DMS153 treated with DMSO at 0.1 percent for 48 hours (cell line): ENCODE measurements around the gene C4A.
"Not testable (repeated sequence)": the region's sequence is repeated elsewhere in the genome, so short reads cannot be mapped to it uniquely, and the experiment has no call there.

ENCODE experiments used
- DNase-seq: peaks from one replicate; lab custom pipeline; 2025; ENCODE audit not compliant: unreplicated experiment; lab: John Stamatoyannopoulos, UW

Gene C4A

DNA sequence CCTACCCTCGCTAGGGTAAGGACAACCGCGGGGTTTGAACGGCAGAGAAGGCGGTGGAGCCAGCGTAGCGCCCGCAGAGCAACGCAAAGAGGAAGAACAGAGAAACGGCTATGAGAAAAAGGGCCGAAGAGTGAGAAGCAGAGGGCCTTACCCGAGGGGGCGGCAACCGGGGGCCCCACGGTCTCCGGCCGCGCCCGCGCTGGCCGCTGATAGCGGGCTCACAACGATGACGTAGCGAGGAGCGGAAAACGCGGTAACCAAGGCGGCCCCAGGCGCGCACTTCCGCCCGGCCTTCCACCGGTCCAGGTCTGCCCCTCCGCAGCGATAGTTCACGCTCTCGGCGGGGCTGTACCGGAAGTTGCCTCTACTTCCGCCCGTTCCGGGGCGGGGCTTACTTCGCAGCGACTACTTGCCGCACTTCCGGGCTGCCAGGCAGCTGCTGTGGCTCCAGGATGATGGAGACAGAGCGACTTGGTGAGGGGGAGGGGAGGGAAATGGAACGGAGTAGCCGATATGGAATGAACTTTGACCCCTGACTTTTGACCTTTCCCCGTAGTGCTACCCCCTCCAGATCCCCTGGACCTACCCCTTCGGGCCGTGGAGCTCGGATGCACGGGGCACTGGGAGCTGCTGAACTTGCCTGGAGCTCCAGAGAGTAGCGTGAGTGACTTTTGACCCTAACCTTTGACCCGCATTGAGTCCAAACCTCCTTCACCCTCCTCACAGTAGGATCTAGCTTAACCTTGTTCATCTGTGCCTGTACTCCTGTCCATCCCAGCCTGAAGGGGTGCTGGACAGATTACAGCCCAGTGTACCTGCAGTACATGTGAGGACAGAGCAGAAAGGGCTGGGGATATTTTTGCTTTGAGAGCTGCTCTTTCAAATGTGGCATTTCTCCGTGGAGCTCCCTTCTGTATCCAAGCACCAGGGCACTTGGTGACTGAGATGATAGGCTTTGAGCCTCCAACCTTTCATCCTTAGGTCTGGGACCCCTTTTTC lies 22.8 kb upstream of the C4A start, which contains the start of the genes NELFE and SKIC2:
TSS of gene NELFE (minus strand) at position 231 of the 999 bp plus-strand sequence. CDS start 525 bp downstream, outside the sequence.
TSS of gene SKIC2 (plus strand) at position 435 of the 999 bp plus-strand sequence. CDS start at position 453, 18 bp downstream.
- DNase-seq: peak; percentile 87

DNA sequence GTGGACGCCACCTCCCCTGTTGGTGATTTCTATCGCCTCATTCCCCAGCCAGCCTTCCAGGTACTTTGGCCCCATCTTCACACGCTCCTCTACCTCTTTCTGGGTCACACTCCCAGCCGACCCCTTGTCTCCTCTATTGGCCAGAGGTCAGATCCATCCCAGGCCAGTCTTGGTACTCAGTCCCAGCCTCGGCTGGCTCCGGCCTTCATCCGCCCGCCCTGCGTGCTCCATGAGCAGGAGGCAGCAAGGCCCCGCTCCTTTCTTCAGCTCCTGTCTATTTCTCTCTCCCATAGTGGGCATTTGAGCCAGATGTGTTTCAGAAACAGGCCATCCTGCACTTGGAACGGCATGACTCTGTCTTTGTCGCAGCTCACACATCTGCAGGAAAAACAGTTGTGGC lies 20.2 kb upstream of the C4A start:
- no peak for DNase-seq

DNA sequence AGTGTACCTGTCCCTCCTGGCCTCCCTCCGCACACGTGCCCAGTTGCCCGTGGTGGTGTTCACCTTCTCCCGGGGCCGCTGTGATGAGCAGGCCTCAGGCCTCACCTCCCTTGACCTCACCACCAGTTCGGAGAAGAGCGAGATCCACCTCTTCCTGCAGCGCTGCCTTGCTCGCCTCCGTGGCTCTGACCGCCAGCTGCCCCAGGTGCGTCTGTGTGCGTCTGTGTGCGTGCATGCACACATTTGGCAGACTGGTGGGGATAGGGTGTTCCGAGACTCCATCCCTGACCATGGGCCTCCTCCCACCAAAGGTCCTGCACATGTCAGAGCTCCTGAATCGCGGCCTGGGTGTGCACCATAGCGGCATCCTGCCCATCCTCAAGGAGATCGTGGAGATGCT lies 17.9 kb upstream of the C4A start:
- DNase-seq: no peak

DNA sequence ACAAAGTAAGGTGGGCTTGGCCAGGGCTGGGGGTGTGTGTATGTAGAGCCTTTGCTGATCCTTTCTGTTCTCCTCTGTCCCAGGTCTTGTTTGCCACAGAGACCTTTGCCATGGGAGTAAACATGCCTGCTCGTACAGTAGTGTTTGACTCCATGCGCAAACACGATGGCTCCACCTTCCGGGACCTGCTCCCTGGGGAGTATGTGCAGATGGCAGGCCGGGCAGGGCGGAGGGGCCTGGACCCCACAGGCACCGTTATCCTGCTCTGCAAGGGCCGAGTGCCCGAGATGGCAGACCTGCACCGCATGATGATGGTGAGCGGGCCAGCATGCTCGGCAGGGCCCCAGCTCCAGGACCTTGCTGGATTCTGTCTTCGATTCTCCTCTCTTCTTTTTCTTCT lies 16.2 kb upstream of the C4A start:
- DNase-seq: no peak

DNA sequence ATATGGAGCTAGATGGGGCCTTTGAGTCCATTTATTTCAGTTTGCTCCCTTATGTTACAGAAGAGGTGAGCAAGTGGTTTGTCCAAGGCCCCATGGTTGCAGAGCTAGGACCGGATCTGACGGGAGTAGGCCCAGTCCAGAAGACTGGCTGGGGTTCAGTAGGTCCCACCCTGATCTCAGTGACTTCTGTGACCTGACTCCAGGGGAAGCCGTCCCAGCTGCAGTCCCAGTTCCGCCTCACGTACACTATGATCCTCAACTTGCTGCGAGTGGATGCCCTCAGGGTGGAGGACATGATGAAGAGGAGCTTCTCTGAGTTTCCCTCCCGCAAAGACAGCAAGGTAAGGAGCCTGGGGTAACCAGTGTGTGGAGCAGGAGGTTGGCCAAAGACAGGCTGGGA lies 15.4 kb upstream of the C4A start:
- DNase-seq: no peak

DNA sequence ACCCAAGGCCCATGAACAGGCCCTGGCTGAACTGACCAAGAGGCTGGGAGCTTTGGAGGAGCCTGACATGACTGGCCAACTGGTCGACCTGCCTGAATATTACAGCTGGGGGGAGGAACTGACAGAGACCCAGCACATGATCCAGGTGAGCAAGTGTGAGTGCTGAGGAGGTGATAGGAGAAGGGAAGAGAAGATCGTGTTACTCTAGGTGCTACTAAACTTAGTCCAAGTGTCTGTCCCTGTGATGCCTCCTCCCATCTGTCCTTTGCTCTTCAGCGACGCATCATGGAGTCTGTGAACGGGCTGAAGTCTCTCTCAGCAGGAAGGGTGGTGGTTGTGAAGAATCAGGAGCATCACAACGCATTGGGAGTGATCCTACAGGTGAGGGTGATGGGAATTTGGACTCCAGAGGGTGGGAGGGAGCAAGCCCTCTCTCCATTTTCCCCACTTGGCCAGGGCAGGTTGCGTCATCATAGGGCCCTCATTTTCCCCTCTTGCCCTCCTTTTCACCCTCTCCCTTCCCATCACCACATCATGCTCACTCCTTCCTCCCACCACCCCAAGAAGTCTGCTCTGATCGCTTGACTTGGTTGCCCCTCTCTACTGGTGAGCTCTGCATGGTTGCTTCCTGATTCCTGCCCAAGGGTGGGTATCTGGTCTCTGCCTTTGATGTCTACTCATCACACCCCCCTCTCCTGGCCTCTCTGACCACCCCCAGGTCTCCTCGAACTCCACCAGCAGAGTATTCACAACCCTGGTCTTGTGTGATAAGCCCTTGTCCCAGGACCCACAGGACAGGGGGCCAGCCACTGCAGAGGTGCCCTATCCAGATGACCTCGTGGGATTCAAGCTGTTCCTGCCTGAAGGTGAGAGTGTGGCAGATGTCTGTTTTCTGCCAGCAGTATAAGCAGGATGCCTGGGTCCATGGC lies 14.6 kb upstream of the C4A start:
- no peak for DNase-seq

DNA sequence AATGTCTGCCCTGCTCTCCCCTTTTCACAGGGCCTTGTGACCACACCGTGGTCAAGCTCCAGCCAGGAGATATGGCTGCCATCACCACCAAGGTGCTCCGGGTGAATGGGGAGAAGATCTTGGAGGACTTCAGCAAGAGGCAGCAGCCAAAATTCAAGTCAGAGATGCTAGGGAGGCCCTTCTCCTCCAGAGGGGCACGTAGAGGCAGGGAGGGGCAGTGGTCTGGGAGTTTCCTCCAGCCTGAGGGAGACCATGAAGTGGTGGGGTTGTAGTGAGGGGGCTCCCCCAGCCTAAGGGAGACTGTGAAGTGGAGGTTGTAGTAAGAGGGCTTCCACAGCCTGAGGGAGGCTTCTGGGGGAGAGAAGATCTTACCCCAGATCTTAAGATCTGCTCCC lies 13.9 kb upstream of the C4A start:
- no peak for DNase-seq

DNA sequence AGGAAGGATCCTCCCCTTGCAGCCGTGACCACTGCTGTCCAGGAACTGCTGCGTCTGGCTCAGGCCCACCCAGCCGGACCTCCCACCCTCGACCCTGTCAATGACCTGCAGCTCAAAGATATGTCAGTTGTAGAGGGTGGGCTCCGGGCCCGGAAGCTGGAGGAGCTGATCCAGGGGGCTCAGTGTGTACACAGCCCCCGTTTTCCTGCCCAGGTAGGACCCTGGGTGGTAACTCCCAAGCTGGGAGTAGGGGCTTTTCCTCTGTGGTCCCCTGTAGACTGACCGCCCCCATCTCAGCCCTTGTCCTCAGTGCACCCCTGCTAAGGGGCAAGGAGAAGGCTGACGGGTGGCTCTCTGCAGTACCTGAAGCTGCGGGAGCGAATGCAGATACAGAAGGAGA lies 13.5 kb upstream of the C4A start:
- DNase-seq: no peak

DNA sequence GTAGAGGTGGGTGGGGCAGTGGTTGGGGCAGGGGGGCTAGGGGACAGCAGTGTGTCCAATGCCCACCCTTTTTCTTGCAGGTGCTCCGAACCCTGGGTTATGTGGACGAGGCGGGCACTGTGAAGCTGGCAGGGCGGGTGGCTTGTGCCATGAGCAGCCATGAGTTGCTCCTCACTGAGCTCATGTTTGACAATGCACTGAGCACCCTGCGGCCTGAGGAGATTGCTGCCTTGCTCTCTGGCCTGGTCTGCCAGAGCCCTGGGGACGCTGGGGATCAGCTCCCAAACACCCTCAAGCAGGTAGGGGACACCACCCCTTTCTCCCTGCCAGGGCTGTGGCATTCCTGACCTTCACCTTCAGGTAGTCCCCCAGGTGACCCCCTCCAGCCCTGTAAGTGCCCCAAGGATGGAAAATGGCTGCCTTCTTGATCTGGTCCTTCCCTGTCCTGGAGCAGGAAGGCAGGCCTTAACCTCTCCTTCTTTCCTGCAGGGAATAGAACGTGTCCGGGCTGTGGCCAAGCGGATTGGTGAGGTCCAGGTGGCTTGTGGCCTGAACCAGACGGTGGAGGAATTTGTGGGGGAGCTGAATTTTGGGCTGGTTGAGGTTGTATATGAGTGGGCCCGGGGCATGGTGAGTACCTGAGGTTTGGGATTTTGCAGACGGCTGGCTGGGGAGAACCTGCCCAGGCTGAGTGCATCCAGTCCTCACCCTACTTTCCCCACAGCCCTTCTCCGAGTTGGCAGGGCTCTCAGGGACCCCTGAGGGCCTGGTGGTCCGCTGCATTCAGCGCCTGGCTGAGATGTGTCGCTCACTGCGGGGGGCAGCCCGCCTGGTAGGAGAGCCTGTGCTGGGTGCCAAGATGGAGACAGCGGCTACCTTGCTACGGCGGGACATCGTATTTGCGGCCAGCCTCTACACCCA lies 12.8 kb upstream of the C4A start:
- DNase-seq: no peak

DNA sequence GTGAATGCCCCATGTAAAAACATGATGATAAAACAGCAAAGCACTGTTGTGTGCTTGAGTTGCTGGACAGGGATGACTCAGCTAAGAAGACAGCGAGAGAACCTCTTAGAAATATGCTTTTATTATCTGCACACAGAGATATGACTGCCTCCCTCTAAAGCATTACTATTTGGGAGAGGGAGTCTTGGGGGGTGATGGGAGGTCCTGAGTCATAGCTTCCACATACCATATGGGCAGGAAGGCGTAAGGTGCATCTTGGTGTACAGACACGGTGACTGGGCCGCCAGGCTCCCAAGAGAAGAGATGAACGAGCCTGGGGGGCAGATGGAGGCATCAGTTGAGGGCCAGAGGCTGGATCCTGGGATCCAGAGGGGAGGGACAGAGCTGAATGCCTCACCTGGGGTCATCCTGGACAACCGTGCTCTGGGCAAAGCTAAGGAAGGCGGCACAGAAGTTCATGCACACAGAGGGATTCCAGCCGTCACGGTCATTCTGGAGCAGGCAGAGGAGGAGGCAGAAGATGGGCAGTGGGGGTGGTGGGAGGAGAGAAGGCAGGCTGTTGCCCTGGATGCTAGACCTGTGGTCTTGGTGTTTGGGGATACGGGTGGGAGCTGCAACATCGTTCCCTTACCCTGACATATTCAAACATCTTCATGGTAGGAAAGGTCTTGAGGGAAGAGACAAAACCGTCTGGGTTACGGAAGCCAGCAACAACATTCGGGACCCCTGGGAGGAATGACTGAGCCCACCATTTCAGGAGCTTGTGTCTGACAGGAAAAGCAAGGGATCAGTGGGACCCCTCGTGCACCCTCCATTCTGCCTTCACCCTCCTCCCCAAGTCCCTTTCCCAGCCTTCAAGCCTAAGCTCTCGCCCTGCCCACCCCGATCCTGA lies 11.9 kb upstream of the C4A start:
- no peak for DNase-seq

DNA sequence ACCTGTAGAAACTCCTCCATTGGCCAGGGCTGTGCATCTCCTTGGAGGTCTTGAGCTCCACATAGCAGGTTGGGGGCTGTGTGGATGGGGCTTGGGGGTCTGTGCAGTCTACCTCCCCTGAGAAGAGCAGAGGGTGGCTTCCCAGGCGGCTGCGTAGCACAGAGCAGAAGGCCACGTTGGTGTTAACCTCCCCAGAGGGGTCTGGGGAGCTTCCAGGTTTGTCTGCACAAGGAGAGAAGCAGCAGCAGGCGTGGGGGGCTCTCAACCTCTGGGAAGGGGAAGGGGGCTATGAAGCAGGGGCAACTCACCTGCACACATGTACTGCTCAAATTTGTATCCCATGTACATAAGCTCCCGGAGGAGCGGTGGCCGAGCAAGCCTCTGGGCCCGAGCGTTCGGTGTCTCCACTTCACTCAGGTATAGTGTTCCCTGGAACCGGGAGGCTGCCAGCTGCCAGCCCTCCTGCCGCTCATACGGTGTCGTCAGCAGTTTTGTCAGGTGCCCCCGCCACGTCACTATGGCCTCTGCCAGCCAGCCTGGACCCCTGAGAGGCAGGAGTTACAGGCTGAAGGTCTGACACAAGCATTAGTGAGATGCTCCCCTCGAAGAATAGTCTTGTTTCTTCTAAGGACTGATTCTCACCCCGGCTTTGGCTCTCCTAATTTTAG lies 11.1 kb upstream of the C4A start:
- DNase-seq: no peak

DNA sequence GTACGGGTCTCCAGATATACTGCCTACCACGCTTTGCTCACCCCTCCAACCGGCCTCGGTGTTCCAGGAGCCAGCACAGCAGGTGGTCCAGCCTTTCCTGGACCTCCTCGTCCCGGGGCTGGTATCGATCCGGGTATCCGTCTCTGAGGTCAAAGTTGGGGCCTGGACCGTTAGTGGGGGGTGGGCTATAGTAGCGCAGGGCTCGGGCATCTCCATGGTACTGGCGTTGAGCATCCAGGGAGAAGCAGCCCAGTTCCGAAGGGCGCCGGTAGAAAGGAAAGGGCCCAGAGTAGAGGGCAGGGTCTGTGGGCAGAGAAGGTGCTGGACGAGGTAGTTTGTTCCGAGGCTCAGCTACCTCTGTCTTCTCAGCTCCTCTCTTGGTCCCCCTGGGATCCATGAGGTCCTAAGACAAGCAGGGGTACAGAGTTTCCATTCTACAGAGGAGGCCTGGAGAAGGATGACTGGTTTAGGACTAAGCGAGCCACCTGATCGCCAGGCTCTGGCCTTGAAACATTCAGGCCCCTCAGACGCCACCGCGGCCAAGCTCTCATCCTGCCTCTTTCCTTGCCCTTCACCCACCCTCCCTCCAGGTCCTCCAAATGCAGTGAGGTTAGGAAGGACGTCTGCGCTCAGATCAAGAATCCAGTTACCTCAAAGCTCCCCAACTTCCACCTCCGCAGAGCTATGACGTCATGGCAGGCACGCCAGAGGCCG lies 10.4 kb upstream of the C4A start:
- DNase-seq: no peak

DNA sequence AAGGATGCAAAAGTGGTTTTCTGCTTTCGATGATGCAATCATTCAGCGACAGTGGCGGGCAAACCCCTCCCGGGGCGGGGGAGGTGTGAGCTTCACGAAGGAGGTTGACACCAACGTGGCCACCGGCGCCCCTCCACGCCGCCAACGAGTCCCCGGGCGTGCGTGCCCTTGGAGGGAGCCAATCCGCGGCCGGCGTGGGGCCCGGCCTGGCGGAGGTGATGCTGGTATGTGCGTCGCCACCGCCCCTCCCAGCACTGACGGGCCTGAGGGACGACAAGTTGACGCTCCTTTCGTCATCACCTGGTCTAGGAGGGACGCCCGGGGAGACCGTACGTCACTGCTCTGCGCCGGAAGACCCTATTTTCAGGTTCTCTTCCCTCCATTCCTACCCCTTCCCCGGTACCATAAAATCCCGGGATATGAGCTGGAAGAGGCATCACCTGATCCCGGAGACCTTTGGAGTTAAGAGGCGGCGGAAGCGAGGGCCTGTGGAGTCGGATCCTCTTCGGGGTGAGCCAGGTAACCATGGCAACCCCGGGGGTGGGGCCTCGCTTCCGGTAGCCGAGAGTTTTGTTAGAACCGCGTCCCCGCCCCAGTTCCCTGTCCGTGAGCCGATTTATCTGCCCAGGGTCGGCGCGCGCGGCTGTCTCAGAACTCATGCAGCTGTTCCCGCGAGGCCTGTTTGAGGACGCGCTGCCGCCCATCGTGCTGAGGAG lies 9.7 kb upstream of the C4A start, which contains the start of gene DXO:
TSS of gene DXO (minus strand) at position 146 of the 716 bp plus-strand sequence. CDS start 463 bp downstream, outside the sequence.
- DNase-seq: peak; percentile 95

DNA sequence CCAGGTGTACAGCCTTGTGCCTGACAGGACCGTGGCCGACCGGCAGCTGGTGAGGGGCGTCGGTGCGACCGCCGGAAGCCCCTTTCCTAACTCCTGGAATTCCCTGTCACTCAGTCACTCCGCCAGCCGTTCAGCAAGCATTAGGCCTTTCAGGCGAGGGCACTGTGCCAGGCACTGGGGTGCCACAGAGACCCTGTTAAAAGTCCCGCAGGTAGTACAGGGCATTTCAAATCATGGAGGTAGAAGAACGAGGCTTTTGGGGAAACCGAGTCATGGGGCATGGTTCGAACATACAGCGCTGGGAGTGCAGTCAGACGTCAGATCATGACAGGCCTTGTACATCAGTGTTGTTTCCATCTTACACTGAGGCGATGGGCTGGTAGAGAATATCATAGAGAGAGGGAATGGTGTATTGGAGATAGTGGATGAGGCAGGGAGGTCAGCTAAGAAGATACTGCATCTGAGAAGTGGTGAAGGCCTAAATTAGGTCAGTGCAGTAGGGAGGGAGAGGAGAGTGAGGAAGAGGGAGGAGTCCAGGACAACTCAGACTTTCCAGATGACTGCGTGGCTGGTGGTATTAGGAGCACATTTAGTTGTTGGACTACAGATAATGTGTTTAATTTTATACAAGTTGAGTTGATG lies 9.0 kb upstream of the C4A start:
- DNase-seq: no peak

DNA sequence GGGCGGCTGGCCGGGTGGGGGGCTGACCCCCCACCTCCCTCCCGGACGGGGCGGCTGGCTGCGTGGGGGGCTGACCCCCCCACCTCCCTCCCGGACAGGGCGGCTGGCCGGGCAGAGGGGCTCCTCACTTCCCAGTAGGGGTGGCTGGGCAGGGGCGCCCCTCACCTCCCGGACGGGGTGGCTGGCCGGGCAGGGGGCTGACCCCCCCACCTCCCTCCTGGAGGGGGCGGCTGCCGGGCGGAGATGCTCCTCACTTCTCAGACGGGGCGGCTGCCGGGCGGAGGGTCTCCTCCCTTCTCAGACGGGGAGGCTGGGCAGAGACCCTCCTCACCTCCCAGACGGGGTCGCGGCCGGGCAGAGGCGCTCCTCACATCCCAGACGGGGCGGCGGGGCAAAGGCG lies 5.8 kb upstream of the C4A start:
- DNase-seq: not testable (repeated sequence)

DNA sequence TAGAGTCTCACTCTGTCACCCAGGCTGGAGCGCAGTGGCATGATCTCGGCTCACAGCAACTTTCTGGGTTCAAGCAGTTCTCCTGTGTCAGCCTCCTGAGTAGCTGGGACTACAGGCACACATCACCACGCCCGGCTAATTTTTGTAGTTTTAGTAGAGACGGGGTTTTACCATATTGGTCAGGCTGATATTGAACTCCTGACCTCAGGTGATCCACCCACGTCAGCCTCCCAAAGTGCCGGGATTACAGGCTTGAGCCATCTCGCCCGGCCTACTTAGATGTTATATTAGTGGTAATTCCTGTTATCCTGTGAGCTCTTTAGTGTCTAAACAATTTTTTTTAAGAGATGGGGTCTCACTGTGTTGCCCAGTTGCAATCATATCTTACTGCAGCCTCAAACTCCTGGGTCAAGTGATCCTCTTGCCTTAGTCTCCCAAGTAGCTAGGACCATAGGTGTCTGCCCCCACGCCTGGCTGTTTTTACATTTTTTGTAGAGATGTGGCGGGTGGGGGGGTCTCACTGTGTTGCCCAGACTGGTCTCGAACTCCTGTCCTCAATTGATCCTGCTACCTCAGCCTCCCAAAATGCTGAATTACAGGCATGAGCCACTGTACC lies 3.9 kb upstream of the C4A start:
- no peak for DNase-seq

DNA sequence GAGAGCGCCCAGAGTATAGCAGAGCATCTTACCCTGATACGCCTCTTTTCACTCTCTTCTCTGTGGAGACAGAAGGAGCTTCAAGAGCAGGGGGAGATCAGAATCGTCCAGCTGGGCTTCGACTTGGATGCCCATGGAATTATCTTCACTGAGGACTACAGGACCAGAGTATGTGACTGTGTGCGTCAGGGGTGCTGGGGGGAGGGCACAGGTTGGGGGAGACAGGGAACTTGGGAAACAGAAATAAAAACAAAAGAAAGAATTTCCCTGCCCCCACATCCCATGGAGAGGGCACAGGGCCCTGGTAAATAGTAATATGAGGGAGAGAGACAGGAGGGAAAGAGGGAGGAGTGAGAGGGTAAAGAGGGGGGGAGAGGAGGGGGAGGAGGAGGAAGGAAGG lies 3.0 kb upstream of the C4A start:
- DNase-seq: no peak
